Activated T-helper 2 cell treated with anti-CD3 and anti-CD28 coated beads, Interferon-gamma antibody, Interleukin-2, Interleukin-4, amounts not matched to agents 10 μg/mL and 5 μg/mL and 100 μg/mL, durations not matched to agents 14 hours and 24 hours and 36 hours (primary cell): ENCODE measurements around the gene LRRC47. TPM values are rescaled to one million over a fixed set of nuclear protein-coding genes. Genes with fewer than 3 reads are reported as not detected.

Experiments used
- DNase-seq: peaks from one replicate; pipeline ENCODE4 v3.0.0; 2021; ENCODE audit warnings: low spot score
- H3K27ac Mint-ChIP-seq: one replicate; pipeline ENCODE4 v1.8.0; 2021; ENCODE audit warnings: mixed read lengths
- H3K27me3 Mint-ChIP-seq: one replicate; pipeline ENCODE4 v1.8.0; 2021; ENCODE audit warnings: low read depth, mixed read lengths
- H3K36me3 Mint-ChIP-seq: one replicate; pipeline ENCODE4 v1.8.0; 2021; ENCODE audit warnings: low read depth, mixed read lengths
- H3K4me1 Mint-ChIP-seq: one replicate; pipeline ENCODE4 v1.8.0; 2021; ENCODE audit warnings: low read depth, mixed read lengths
- H3K4me3 Mint-ChIP-seq: one replicate; pipeline ENCODE4 v1.8.0; 2021; ENCODE audit warnings: low read depth, mild to moderate bottlenecking, moderate library complexity, mixed read lengths
- H3K9me3 Mint-ChIP-seq: one replicate; pipeline ENCODE4 v1.8.0; 2021; ENCODE audit warnings: mixed read lengths
- intact Hi-C: fragments of 100-400 bp; cut with micrococcal nuclease; formaldehyde crosslinking; loops from one replicate; pipeline ENCODE4 v1.15.1; 2023
- total RNA-seq: library from RNA; stranded (reverse); gene quantifications from 2 replicates; pipeline ENCODE4 v1.2.3, GENCODE V29; 2022

The LRRC47 gene
- total RNA-seq, 1 donor from 2014 or later, result 40.4 TPM

DNA sequence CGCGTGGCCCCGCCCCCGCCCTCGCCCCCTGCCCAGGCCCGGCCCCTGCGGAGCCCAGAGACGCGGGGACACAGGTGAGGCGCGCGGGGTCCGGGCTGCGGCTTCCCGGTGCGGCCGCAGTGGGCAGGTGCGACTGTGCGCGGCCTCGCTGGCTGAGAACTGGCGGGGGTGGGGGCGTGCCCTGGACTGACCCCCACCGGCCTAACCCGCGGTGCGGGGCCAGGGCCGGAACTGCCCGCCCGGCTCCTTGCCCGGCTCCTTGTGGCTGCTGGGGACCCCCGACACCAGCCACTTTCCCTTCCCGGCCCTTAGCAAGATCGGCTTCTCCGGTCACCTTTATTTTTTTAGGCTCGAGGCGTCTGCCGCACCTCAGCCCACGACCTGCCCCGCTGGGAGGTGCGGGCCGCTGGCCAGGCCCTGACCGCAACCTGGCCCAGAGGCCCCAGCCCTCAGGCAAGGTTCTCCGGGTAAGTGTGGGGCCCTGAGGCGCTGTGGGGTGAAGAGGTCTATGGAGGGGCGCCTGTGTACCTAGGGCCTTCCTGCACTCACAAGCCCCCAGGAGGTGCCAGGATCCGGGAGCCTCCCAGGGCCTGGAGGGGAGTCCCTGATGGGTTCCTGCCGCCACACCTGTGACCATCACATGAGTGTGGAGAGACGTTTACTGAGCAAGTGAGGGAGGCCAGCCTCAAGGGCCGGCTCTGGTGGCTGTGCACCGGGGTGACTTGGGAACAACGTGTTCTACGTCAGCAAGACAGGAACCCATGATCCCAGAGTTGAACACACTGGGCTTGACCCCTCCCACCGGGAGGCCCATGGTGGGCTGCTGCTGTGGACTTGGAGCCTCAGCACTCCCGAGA, 23.4 kb downstream of the LRRC47 start, which contains the start of gene SMIM1:
Gene SMIM1, plus strand, starts transcription at position 35 of the 857 bp plus-strand sequence. CDS start 2,625 bp downstream, outside the sequence.
- Mint-ChIP-seq H3K9me3 (no peaks in the 10 kb centered on the region), H3K27me3 (no peaks in the 10 kb centered on the region), H3K36me3 (no peaks in the 10 kb centered on the region), H3K27ac (no peak within 1 kb of the TSS), H3K4me3 (peak within 1 kb of the TSS; percentile 64), H3K4me1 (peaks cover 5% of the 10 kb centered on the region)
- intact Hi-C loops, result loop anchor here (2.0 to 10.0 kb wide), 2 partner anchors 24 to 132 kb away; partner anchors contain the start of genes C1orf174 and LRRC47
- no peak for DNase-seq

DNA sequence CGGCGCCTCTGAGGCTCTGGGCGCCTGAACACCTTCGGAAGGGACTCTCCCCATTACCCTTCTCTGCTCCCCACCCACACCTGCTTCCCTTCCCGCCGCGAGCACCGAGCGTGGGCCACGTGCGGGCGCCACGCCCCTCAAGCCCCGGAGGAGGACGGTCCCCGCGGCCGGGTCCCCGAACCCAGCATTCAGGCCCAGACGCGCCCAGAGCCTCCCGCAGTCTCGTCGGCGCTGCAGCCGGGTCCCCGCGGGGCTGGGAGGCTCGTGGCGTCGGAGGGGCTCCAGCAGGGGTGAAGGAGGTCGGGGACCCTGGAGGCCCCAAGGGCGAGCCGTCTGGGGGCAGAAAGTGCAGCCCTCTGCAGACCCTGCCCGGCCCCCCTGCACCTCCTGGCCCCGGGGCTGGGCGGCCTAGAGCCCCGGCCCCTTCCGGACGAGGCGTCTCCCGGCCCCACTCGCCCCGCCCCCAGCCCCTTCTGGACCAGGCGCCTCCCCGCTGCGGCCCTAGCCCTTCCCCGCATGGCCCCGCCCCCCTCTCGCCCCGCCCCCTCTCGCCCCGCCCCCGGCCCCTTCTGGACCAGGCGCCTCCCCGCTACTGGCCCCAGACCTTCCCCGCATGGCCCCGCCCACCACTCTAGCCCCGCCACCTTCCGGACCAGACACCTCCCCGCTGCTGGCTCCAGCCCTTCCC, 24.1 kb downstream of the LRRC47 start:
- H3K9me3 Mint-ChIP-seq, result no peaks in the 10 kb centered on the region
- no peaks in the 10 kb centered on the region for H3K27me3 Mint-ChIP-seq
- H3K4me1 Mint-ChIP-seq, result peaks cover 5% of the 10 kb centered on the region
- peak overlapping the region; percentile 64 for H3K4me3 Mint-ChIP-seq
- DNase-seq, result peak; percentile 81
- intact Hi-C loops, result loop anchor here (2.0 to 10.0 kb wide), 2 partner anchors 25 to 133 kb away; partner anchors contain the start of genes C1orf174 and LRRC47
- no peaks in the 10 kb centered on the region for H3K36me3 Mint-ChIP-seq
- no peak overlapping the region for H3K27ac Mint-ChIP-seq

DNA sequence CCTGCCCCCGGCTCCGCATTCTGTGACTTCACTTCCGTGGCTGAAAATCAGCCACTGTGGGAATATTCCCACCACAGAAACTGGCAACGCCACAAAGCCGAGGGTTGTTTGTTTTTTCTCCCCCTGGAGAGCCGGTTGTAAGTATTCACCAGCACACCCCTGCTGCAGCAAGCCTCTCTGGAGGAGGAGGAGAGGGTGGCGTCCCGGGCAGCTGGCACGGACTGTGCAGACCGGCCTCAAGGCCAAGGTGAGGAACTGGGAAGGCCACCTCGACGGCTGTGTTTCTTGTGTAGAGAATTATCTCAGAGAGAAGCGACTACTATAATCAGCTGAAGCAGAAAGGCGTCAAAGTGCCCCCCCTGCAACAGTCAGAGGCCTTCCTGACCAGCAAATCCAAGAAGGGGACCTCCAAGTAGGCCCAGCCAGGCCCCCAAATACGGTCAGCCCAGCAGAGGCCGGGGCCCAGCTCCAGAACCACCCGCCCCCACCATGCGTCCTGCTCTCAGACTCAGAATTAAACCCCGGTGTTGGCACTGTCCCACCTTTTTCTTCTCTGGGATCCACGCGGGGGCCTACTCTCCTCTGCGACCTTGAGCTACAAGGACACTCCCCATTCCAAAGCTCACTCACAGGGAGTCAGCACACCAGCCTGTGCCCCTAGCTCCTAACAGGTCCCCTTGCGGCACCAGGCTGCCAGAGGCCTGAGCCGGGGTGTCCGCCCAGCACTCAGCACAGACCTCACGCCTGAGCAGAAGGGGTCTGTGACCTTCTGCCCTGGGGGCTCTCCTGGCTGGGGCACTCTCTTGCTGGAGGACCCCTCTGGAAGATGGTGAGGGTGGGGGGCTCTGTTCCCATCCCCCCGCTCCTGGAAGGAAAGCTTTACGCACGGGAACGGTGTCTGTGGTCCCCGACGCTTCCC, 24.9 kb downstream of the LRRC47 start:
- Mint-ChIP-seq H3K27ac (no peak overlapping the region), H3K27me3 (no peaks in the 10 kb centered on the region), H3K4me1 (peaks cover 5% of the 10 kb centered on the region), H3K36me3 (no peaks in the 10 kb centered on the region), H3K9me3 (no peaks in the 10 kb centered on the region), H3K4me3 (peak overlapping the region; percentile 64)
- no peak for DNase-seq
- intact Hi-C loops, result loop anchor here (2.0 to 10.0 kb wide), 2 partner anchors 25 to 133 kb away; partner anchors contain the start of genes C1orf174 and LRRC47

DNA sequence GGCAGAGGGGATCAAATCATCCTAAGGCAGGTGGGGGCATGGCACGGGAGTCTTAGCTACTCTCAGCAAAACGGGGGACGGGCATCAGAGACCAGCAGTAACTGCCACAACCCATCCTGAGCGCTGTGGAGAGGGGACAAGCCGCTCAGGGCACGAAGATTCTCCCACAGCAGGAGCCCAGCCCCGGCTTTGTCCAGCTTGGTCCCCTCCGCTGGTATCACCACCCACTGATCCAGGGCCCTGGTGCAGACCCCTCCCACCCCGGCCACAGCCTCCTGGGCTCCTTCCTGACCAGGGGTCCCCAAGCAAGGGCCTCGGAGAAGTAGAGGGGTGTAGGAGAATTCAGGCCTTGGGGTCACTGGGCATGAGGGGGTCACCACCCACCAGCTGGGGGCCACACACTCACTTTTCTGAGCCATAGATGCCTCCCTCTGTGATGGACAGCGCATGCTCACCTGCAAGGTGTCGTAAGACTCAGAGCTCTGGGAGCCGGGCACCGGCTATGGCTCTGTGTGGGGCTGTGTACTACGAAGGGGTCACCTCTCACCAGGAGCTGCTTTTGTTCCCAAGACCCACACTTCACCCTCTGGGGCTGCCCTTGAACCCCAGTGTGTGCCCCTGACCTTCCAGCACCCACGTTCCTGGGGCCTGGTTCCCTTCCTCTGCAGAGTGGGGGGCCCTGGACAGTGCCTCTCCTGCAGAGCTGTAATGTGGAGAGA, 26.1 kb downstream of the LRRC47 start:
- no peak for DNase-seq
- Mint-ChIP-seq H3K27ac (no peak overlapping the region), H3K9me3 (no peaks in the 10 kb centered on the region), H3K36me3 (no peaks in the 10 kb centered on the region), H3K27me3 (no peaks in the 10 kb centered on the region), H3K4me1 (peaks cover 3% of the 10 kb centered on the region), H3K4me3 (peak overlapping the region; percentile 52)
- intact Hi-C loops, result loop anchor here (10.0 kb wide), 1 partner anchor 135 kb away; the partner anchor contains the start of gene C1orf174

DNA sequence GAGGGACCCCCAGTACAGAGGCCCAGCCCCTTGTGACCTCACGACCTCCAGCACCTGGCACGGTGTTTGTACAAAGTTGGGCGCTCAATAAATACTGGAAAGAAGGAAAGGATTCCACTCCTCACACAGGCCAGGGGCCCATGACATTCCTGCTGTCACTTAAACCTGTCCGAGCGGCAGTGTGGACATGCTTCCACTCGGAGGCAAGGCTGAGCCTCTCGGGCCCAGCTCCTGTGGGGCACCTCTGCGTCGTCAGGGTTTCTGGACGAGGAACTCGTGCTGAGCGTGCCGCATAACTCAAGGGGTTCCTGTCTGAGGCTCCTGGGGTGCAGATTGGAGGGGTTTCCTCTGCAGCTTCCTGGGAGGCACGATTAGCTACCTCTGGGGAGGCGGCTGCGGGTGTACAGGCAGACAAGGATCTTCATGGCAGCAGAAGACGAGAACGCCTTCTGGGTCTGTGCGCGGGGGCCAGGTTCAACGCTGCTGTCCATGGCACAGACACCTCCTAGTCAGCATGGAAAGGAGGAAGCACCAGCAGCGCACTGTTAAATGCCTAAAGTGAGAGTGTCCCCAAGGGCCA, 27.4 kb downstream of the LRRC47 start:
- H3K4me3 Mint-ChIP-seq, result no peak overlapping the region

DNA sequence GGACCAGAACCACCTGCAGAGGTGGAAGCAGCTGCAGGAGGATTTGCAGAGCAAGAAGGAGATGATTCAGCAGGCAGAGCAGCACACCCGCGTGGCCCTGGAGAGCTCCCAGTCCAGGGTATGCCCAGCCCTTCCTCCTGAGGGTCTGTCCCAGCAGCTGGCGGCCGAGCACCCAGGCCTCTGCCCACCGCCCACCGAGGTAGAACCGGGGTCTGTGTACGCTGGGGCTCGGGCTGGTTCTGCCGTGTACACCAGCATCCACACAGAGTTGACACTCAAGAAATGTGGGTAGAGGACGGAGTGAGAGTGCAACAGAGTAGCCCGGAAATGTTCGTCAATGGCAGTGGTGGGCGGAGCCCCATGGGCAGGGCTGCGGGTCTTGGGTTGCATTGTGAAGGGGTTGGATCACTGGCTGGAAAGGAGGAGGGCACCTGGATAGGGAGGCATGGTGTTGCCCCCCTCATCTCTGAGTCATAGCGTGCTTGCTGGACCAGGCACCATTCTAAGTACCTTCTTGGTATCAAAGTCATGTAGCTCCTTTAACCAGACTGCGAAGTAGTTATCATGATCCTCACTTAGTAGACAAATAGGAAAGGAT, 28.9 kb downstream of the LRRC47 start:
- Mint-ChIP-seq H3K4me1 (peaks cover 3% of the 10 kb centered on the region), H3K27me3 (no peaks in the 10 kb centered on the region), H3K27ac (no peak overlapping the region)

More for the DNA sequence above, 27.4 kb downstream of the LRRC47 start:
- no peaks in the 10 kb centered on the region for H3K9me3 Mint-ChIP-seq
- H3K4me1 Mint-ChIP-seq, result peaks cover 3% of the 10 kb centered on the region
- DNase-seq, result no peak
- H3K27ac Mint-ChIP-seq, result no peak overlapping the region
- intact Hi-C loops, result no loop called here
- no peaks in the 10 kb centered on the region for H3K36me3 Mint-ChIP-seq
- no peaks in the 10 kb centered on the region for H3K27me3 Mint-ChIP-seq

DNA sequence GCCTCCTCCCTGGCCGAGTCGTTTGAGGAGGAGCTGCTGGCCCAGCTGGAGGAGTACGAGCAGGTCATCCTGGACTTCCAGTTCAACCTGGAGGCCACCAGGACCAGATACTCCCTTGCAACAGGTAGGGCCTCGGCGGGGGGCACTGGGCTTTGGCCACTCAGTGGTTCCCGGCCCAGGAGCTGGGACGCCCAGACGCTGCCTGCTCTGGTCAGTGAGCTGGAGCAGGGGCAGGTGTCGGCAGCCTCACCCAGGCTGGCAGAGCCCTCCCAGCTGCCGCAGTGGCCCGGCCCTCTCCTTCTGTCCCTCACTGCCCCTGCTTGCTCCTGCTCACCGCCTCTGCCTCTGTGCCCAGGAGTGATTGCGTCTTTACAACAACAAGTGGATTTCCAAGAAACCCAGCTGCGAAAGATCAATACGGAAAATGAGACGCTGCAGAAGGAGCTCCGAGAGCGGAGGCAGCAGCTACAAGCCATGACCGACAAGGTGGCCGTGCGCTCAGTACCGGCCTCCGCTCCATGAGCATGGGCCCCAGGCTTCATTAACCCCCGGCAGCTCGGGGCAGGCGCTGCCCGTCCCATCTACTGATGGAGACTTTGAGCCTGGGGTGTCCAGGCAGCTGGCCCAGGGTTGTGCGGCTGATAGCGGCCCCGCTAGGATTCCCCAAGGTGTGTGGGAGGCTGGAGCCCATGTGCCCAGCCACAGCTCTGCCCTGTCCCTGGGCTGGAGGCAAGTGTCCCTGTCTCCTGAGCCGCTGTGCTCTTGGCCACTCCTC, 32.8 kb downstream of the LRRC47 start:
- no peak overlapping the region for H3K27ac Mint-ChIP-seq
- no peaks in the 10 kb centered on the region for H3K4me1 Mint-ChIP-seq
- H3K36me3 Mint-ChIP-seq, result no peaks in the 10 kb centered on the region
- intact Hi-C loops, result no loop called here
- H3K4me3 Mint-ChIP-seq, result no peak overlapping the region
- no peaks in the 10 kb centered on the region for H3K9me3 Mint-ChIP-seq
- DNase-seq, result no peak
- peaks cover 3% of the 10 kb centered on the region for H3K27me3 Mint-ChIP-seq

More for the DNA sequence above, 28.9 kb downstream of the LRRC47 start:
- no peaks in the 10 kb centered on the region for H3K9me3 Mint-ChIP-seq
- H3K36me3 Mint-ChIP-seq, result no peaks in the 10 kb centered on the region
- H3K4me3 Mint-ChIP-seq, result no peak overlapping the region
- no peak for DNase-seq
- intact Hi-C loops, result no loop called here

DNA sequence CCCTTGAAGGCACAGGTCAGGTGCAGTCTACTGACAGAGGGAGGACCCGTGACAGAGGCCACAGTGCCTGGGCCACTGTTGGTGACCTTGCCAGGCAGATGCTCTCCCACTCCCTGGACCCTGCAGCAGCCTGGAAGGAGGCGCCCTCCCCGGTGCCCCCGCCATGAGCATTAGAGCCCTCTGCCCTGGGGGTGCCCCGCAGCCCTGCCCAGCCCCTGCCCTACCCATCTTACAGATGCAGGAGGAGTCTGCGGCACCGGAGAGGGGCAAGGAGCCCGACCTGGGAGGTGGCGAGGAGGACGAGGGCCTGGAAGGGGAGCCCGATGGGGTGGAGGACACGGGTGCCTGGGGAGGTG, 33.4 kb downstream of the LRRC47 start:
- no peaks in the 10 kb centered on the region for H3K9me3 Mint-ChIP-seq
- intact Hi-C loops, result no loop called here
- no peak overlapping the region for H3K27ac Mint-ChIP-seq
- H3K4me3 Mint-ChIP-seq, result no peak overlapping the region
- H3K27me3 Mint-ChIP-seq, result peaks cover 3% of the 10 kb centered on the region
- DNase-seq, result no peak
- no peaks in the 10 kb centered on the region for H3K4me1 Mint-ChIP-seq
- no peaks in the 10 kb centered on the region for H3K36me3 Mint-ChIP-seq

DNA sequence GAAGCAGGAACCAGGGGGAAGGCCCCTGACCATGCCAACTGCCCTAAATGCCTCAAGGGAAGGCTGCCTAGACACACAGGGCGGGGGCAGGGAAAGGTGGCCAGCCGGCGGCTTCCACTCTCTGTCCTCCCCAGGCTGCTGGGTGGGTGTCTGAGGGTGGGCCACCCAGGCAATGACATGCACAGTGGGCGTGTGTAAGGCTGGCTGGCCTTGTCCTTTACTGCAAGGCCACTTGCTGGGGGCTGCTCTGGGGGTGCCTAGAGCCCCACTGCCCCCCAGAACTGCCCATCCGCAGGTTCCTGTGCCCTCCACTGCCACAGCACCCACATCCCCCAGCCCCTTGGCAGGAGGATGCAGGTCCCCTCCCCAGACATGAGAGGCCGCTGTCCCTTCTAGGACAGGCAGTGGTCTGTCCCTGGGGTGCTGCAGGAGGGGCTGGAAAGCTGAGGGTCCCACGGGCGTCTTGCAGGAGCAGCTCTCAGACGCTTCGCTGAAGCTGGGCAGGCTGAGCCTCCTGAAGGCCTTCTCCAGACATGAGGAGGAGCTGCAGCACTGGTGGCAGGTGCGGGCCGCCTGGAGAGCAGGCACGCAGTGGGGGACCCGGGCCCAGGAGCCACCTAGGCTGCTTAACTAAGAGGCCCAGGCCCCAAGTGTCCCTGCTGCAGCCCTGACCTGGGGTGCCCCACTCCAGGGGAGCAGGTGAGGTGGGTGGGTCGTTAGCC, 34.0 kb downstream of the LRRC47 start:
- H3K36me3 Mint-ChIP-seq, result no peaks in the 10 kb centered on the region
- H3K27me3 Mint-ChIP-seq, result peaks cover 3% of the 10 kb centered on the region
- no peaks in the 10 kb centered on the region for H3K9me3 Mint-ChIP-seq
- DNase-seq, result no peak
- H3K4me3 Mint-ChIP-seq, result no peak overlapping the region
- no peak overlapping the region for H3K27ac Mint-ChIP-seq
- no peaks in the 10 kb centered on the region for H3K4me1 Mint-ChIP-seq
- intact Hi-C loops, result no loop called here

DNA sequence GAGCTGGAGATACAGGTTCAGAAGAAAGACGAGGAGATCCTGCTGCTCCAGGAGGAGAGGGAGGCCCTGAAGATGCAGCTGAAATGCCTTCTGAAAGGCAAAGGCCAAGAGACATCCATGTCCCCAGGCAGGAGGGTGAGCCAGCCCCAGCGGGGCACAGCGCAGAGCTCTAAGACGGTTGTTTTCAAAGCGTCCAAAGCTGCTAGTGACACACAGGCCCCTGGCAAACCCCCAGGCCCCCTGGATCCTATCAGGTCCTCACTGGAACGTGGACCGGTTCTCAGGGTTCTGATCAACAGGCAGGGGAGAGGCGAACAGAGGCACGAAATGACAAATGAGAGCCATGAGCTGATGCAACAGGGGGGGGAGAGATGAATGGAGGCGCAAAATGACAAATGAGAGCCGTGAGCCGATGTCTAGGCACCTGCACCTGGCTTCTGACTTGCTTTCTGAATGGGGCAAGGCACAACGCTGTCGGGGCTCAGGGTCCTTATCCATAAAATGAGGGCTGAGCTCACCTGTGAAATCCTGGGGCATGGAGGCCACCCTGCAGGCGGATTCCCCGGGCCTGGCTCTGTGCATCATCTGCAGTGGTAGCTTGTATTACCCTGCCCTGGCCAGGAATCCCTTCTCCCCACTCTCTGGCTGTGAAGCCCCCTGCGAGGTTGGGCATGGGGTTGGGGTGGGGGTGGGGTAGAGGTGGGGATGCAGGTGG, 34.8 kb downstream of the LRRC47 start:
- no peak overlapping the region for H3K27ac Mint-ChIP-seq
- H3K9me3 Mint-ChIP-seq, result no peaks in the 10 kb centered on the region
- peaks cover 3% of the 10 kb centered on the region for H3K27me3 Mint-ChIP-seq
- no peaks in the 10 kb centered on the region for H3K36me3 Mint-ChIP-seq
- H3K4me1 Mint-ChIP-seq, result no peaks in the 10 kb centered on the region
- no peak overlapping the region for H3K4me3 Mint-ChIP-seq
- intact Hi-C loops, result no loop called here
- no peak for DNase-seq
